ENCODE data around the gene LAX1. TPM values are rescaled to one million over a fixed set of nuclear protein-coding genes. Genes with fewer than 3 reads are reported as not detected.

Gene LAX1
- total RNA-seq, 1 donor from 2014 or later: not detected

GRCh38 chr1:203769505-203770343, 4.7 kb downstream of the LAX1 start:
- no peaks in the 10 kb centered on the region for H3K4me1 ChIP-seq (ENCODE audit: insufficient read depth, low read length)
- H3K27ac Mint-ChIP-seq (ENCODE audit: unreplicated experiment): no peak overlapping the region
- H3K36me3 Mint-ChIP-seq (ENCODE audit: low read depth, unreplicated experiment): peaks cover 3% of the 10 kb centered on the region
- H3K36me3 ChIP-seq (ENCODE audit: insufficient read depth, low read length): no peaks in the 10 kb centered on the region
- TF ChIP-seq EZH2 (IDR thresholded peaks at IDR 0.05; ENCODE audit: insufficient read depth, low read length) (no peak), CTCF (IDR thresholded peaks at IDR 0.05; ENCODE audit: insufficient read depth, low read depth, low read length) (no peak)
- no peaks in the 10 kb centered on the region for H3K79me2 ChIP-seq (ENCODE audit: insufficient read depth, low read length)
- H3K4me3 ChIP-seq (ENCODE audit: insufficient read depth, low read depth, low read length): no peak overlapping the region
- H3K9me3 ChIP-seq (ENCODE audit: insufficient read depth, low read depth, low read length): no peaks in the 10 kb centered on the region
- peaks cover 16% of the 10 kb centered on the region for H3K27me3 Mint-ChIP-seq (ENCODE audit: low read depth, unreplicated experiment)
- no peaks in the 10 kb centered on the region for H3K9me3 Mint-ChIP-seq (ENCODE audit: unreplicated experiment)
- no peak overlapping the region for H3K9ac ChIP-seq (ENCODE audit: low read length)
- no peaks in the 10 kb centered on the region for H4K20me1 ChIP-seq (ENCODE audit: insufficient read depth, low read length)
- FAIRE-seq (no peak), DNase-seq (ENCODE audit: low read depth) (peak; percentile 90)
- peaks cover 7% of the 10 kb centered on the region for H3K27me3 ChIP-seq (ENCODE audit: insufficient read depth, low read length)
- H3K27ac ChIP-seq (ENCODE audit: low read depth, low read length): no peak overlapping the region
- no peak overlapping the region for H3K4me3 Mint-ChIP-seq (ENCODE audit: unreplicated experiment)
- no peaks in the 10 kb centered on the region for H3K4me1 Mint-ChIP-seq (ENCODE audit: low read depth, unreplicated experiment)
- peak overlapping the region; percentile 78 for H2AFZ ChIP-seq (ENCODE audit: low read depth, low read length)
- H3K4me2 ChIP-seq (ENCODE audit: low read length): peak overlapping the region; percentile 69

- H3K36me3 Mint-ChIP-seq (ENCODE audit: low read depth, unreplicated experiment): peaks cover 3% of the 10 kb centered on the region
- peaks cover 16% of the 10 kb centered on the region for H3K27me3 Mint-ChIP-seq (ENCODE audit: low read depth, unreplicated experiment)
Observed at GRCh38 chr1:203771901-203772301, 6.9 kb downstream of the LAX1 start.

More at GRCh38 chr1:203771901-203772301, 6.9 kb downstream of the LAX1 start:
- H3K9me3 Mint-ChIP-seq (ENCODE audit: unreplicated experiment): no peaks in the 10 kb centered on the region
- no peak overlapping the region for H3K27ac ChIP-seq (ENCODE audit: low read depth, low read length)
- H3K4me3 Mint-ChIP-seq (ENCODE audit: unreplicated experiment): no peak overlapping the region
- H3K4me3 ChIP-seq (ENCODE audit: insufficient read depth, low read depth, low read length): no peak overlapping the region
- no peaks in the 10 kb centered on the region for H3K4me1 ChIP-seq (ENCODE audit: insufficient read depth, low read length)
- H3K36me3 ChIP-seq (ENCODE audit: insufficient read depth, low read length): no peaks in the 10 kb centered on the region
- no peak overlapping the region for H3K9ac ChIP-seq (ENCODE audit: low read length)
- H2AFZ ChIP-seq (ENCODE audit: low read depth, low read length): no peak overlapping the region
- TF ChIP-seq EZH2 (IDR thresholded peaks at IDR 0.05; ENCODE audit: insufficient read depth, low read length) (no peak), CTCF (IDR thresholded peaks at IDR 0.05; ENCODE audit: insufficient read depth, low read depth, low read length) (no peak)
- H3K27ac Mint-ChIP-seq (ENCODE audit: unreplicated experiment): no peak overlapping the region
- DNase-seq (ENCODE audit: low read depth) (no peak), FAIRE-seq (no peak)
- H3K79me2 ChIP-seq (ENCODE audit: insufficient read depth, low read length): no peaks in the 10 kb centered on the region
- H3K9me3 ChIP-seq (ENCODE audit: insufficient read depth, low read depth, low read length): no peaks in the 10 kb centered on the region
- H4K20me1 ChIP-seq (ENCODE audit: insufficient read depth, low read length): no peaks in the 10 kb centered on the region
- no peak overlapping the region for H3K4me2 ChIP-seq (ENCODE audit: low read length)
- peaks cover 7% of the 10 kb centered on the region for H3K27me3 ChIP-seq (ENCODE audit: insufficient read depth, low read length)
- no peaks in the 10 kb centered on the region for H3K4me1 Mint-ChIP-seq (ENCODE audit: low read depth, unreplicated experiment)
